NCI-H1417 treated with DMSO at 0.1 percent for 48 hours (cell line): ENCODE results near the gene MAP6.

Source experiments
- DNase-seq: peaks from one replicate; lab custom pipeline; 2025; lab: John Stamatoyannopoulos, UW

MAP6 gene

GRCh38 chr11:75549370-75549958, 119.4 kb downstream of the MAP6 start:
- no peak for DNase-seq

- no peak for DNase-seq
Observed at GRCh38 chr11:75548595-75549272, 120.1 kb downstream of the MAP6 start.

DNA sequence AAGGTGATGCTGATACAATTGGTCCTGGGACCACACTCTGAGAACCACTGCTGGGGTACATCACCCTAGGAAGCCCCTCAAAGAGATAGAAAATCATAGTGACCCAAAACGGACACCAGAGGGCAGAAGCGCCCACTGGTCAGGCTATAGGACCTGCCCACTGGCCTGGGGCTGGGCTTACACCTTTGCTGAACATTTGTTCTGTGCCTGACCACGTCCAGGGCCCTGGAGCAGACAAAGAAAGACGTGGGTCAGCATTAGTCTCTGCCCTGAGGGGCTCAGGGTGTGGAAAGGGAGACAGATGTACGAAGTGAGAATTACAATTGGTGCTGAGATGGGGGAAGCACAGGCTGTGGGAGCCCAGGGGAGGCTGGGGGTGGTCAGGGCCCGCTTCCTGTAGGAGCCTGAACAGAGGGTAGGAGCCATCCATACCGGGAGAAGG, 121.2 kb downstream of the MAP6 start:
- no peak for DNase-seq

- no peak for DNase-seq
Observed at GRCh38 chr11:75547177-75547576, 121.7 kb downstream of the MAP6 start.

DNA sequence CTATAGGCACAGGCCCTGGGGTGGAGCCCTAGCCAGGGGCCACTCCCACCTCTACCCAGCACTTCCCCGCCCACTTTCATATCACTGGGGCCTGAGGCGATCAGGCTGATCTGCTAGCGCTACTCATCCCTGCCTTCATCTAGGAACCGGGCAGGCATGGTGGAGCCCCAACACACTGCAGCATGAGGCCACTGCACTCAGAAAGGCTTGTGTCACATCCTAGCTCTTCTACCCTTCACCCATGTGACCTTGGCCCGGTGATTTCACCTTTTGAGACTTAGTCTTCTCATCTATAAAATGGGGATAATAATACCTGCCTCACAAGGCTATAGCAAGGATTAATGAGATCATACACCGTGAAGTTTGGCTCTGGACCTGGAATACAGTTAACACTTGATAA, 125.0 kb downstream of the MAP6 start:
- DNase-seq = no peak

GRCh38 chr11:75542088-75542438, 126.8 kb downstream of the MAP6 start:
- no peak for DNase-seq

DNA sequence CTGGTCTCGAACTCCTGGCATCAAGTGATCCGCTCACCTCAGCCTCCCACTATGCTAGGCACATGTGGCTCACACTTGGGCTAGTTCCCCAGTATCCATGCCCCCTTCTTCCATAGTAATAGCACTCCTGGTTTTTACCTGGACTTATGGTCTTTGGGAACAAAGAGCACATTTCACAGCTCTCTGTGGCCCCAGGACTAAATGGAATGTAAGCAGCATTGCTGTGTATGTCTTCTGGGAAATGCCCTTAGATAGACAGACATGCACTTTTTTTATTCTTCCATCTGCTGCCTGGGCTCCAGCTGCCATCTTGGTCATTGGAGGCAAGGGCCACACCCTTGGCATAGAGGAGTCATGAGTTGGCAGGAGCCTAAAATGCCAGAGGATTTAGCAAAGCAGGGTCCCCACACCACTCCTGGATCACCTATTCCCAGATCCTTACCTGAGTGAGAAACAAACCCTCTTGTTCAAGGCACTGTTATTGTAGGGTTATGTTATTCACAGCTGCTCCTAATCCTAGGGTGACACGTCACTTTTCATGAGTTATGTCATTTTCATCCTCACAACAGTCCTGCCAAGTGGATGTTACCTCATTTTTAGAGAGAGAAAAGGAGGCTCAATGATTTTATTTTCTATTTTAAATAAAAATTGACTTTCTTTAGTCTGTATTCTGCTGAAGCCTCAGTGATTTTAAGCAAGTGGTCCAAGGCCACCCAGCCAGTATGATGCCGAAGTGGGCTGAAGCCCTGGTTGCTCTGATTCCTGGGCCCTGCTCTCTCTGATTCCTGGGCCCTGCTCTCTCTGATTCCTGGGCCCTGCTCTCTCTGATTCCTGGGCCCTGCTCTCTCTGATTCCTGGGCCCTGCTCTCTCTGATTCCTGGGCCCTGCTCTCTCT, 127.4 kb downstream of the MAP6 start:
- DNase-seq = no peak

DNA sequence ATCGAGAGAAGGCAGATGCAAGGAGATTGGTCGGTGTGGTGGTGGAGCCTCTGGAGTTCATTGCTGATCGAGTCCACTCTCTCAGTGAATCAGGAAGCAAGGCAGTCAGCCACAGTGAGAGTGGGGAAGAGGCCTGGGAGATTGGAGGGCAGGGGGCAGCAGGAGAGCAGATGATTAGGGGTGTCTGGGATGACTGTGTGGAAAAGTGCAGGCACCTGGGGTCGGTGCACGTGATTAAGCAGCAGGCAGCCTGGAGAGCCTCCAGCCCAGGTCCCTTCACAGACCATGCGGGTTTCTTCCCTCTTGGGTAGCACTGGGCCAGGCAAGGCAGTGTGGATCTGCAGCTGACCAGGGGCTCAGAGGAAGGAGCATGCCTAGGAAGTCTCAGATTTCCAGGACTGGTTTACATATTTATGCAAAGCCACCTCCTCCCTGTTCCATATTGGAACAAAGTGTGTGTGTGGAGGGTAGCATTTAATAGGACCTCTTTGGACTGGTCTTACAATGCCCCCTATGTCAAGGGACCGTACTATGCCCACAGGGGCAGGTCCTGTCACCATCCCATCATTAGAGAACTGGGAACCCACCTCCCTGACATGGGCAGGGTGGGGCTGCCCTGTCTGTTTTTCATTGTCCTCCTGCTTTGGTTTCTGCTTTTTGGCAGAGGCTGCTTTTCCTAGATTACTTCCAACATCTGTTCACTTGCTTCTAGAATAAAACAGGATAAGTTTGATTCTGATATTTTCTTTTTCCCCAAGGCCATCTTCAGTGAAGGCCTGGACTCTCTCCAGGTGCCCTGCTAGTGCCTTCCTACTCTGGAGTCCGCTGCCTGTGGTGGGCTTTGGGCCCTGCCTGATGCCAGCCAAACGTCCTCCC, 129.1 kb downstream of the MAP6 start:
- no peak for DNase-seq

GRCh38 chr11:75538150-75538942, 130.5 kb downstream of the MAP6 start:
- no peak for DNase-seq

DNA sequence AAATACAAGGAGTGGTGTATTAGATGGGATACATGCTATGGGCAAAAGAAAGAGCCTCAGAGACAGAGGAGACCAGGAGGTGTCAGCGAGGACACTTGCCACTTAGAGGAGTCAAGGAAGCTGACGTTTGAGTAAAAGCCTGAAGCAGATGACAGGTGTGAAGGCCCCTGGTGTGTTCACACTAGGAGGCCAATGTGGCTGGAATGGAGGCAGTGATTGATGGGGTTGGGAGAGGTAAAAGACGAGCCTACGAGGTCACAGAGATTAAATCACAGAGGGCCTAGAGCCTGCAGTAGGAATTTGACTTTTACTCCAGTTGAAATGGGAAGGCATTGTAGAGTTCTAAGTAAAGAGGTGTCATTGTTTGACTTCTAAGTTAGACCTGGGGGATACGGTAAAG, 131.1 kb downstream of the MAP6 start:
- DNase-seq = no peak
